ENCODE measurements around the gene DMRTB1. TPM values are rescaled to one million over a fixed set of nuclear protein-coding genes. Genes with fewer than 3 reads are reported as not detected.

DMRTB1 gene
- total RNA-seq, 1 experiment from 2014 or later, result not detected

GRCh38 chr1:53507116-53507820 is 48.1 kb downstream of the DMRTB1 start:
- DNase-seq (ENCODE audit: low read depth), result no peak

GRCh38 chr1:53508056-53508990 is 49.1 kb downstream of the DMRTB1 start:
- no peak for DNase-seq (ENCODE audit: low read depth)

DNA sequence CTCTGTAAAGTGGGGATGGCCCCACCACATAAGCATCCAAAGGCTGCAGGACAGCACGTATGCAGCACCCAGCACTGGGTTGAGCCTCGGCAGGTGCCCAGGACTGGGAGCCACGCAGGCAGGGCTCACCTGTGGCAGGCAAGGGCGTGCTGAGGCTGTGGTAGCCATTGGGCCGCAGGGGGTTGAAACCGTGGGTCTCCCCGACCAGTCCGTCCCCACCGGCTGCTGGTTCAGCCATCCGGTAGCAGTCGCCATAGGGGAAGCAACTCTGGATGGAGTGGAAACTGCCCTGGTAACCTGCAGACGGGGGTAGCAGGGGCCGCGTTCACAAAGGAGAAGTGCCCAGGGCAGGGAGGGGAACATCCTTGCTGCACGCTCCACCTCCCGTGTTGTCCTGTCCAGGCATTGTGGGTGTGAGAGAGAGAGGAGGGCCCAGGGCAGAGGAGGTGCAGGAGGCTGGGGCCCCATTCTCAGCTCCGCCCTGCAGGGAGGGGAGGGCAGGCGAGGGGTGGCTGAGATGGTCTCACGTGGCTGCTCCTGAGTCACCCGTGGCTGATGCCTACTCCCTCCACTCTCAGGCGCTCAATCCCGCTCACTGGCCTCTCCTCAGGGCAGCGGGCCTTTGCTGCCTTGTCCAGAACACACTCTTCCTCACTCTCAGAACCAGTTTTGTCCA is 49.9 kb downstream of the DMRTB1 start:
- peak; percentile 61 for DNase-seq (ENCODE audit: low read depth)

DNA sequence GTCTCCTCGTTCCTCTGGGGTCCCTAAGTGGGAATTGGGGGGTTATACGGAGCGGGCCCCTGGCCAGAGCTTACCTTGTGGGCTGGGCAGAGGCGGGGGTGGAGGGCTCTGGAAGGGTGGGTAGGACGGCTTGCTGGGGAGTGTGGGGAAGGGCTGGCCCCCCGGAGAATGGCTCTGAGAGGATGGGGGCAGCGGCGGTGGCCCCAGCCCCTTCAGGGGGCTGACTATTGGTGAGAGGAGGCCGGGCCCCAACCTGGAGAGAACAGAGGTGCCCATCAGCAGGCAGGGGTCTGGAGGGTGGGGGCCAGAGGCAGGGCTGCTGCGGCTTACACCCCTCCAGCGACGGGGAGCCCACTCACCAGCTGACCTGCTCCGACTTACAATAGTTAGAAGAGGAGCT is 50.6 kb downstream of the DMRTB1 start:
- no peak for DNase-seq (ENCODE audit: low read depth)

GRCh38 chr1:53510215-53510614 is 51.0 kb downstream of the DMRTB1 start:
- no peak for DNase-seq (ENCODE audit: low read depth)

- no peak for DNase-seq (ENCODE audit: low read depth)
These were observed 52.2 kb downstream of the DMRTB1 start for GRCh38 chr1:53511323-53511932.

DNA sequence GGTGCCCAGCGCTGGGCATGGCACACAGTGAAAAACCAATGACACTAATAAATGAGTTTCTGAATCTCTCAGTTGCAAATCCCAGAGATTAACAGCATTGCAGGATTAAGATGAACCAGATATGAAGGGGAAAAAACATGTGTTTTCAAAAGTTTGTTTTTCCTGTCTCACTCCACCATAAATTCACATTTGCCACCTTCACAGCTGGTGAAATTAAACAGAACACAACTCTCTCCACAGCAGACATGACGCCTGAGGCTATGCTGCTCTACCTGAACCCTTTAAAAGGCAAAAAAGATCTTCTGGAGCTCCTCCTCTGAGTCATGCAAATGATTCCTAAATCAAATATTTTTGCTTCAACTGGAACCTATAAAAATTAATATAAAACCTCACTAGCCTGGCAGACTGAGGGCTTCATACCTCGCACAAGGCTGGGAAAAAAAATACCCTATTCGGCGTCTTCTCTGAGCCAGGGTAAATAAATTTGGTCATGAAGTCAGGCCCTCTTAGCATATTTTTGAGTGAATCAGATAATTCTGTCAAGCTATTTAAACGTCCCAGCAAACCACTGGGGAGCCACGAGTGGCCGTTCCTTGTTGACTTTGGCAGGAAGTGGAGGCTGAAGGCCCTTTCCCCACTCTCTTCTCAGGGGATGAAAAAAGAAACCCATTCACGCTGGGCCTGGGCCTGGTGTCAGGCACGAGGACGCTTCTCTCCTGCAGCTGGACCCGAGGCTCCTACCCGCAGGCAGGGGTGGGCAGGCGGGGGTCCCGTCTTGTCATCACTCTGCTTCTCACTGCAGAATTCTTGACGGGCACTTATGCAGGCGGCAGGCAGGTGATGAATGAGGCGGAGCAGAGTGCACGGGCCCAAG is 53.0 kb downstream of the DMRTB1 start:
- DNase-seq (ENCODE audit: low read depth), result no peak

DNA sequence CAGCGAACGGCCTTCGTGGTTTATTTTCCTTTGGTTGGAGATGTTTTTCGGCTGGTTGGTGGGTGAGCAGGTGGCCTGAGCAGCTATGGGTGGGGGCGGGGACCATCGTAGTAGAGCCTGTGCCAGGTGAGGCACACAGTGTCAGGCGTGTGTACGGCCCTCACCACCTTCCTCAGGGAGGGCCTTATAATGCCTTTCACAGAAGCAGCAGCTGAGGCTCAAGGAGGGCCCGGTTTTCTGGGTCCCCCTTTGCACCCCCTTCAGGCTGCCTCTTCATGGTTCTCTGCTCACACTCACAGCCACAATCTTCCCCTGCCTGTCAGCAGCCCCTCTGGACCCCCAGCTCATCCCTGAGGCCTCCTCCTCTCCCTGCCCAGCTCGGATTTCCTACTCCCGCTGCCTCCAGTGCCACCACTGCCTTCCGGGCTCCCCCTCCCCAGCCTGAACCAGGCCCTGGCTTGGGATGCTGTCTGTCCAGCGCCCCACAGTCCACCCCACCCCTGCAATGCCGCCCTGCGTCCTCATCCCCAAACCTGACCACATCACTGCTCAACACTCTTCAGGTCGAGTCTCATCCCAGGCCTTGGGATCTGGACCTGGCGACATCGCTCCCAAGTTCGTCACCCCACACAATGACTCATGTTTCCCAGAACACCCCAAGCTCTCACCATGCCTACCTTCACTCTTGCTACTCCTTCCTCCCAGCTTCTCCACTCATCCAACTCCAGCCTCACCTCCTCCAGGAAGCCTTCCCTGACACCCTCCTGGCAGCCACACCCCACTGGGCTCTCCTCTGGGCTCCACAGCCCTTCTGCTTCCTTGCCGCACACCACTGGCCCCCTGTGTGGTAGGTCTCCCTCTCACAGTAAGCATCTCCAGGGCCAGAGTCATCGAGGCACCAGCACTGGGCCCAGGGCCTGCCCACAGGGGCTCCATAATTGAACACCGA is 53.9 kb downstream of the DMRTB1 start:
- peak; percentile 14 for DNase-seq (ENCODE audit: low read depth)

- no peak for DNase-seq (ENCODE audit: low read depth)
These were observed 54.6 kb downstream of the DMRTB1 start for GRCh38 chr1:53513846-53514245.

- no peak for DNase-seq (ENCODE audit: low read depth)
These were observed 55.2 kb downstream of the DMRTB1 start for GRCh38 chr1:53514436-53514835.

GRCh38 chr1:53516181-53516580 is 57.0 kb downstream of the DMRTB1 start:
- DNase-seq (ENCODE audit: low read depth), result no peak

Other genes starting within 250 kb of the DMRTB1 start
- gene CZIB, start 238.8 kb upstream of the DMRTB1 start, total RNA-seq (2014; rRNA removed; shearing (Covaris generic)), result 60.4 and 60.9 TPM in 2 replicates
- 67.0 and 129 TPM in 2 replicates for gene MAGOH, start 220.9 kb upstream of the DMRTB1 start, total RNA-seq (2014; rRNA removed; shearing (Covaris generic))
- gene LRP8, start 131.3 kb upstream of the DMRTB1 start, total RNA-seq (2014; rRNA removed; shearing (Covaris generic)), result 44.4 and 65.3 TPM in 2 replicates

All from HT1080 (cell line).